Measurements from ENCODE around the gene TTLL1. TPM values are rescaled to one million over a fixed set of nuclear protein-coding genes. Genes with fewer than 3 reads are reported as not detected.

TTLL1 gene
- total RNA-seq (1 to 10 TPM in 1 of 2 donors, under 1 TPM in 1; 0.50 to 2.2 TPM), polyA plus RNA-seq (1 to 10 TPM; 1.1 to 1.2 TPM)

DNA sequence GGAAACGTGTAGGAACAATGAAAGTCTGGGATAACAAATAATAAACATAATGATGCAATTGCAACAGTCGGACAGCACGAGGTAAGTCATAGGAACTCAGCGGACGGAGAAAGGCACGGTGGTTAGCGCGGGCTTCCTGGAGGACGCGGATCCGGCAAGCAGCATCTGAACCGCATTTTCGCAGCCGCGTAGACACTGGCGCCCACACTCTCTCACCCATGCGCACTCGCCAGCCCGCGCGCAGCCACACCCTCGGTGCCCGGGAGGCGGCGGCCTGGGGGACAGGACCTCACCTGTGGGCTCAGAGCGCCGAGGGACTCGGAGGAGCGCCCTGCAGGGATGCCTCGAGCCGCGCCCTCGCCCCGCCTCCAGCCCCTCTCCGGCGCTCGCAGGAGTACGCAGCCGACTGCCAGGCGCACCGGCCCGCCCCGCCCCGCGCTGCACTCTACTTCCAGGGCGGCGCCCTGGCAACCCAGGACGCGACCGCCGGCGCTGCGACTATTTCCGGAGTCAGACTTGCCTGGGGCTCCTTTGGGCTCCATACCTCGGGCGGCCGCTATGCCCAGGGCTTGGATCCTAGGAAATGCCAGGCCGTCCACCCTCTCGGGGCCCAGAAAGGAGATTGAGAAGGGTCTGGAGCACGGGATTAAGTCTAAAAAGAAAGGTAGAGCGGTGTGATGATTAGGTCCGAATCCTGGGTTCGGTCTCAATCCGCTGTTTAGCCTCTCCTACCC, at the start of gene TTLL1:
TTLL1 (minus strand) TSS at position 408 of the 734 bp plus-strand sequence. CDS start 13,805 bp downstream, outside the sequence.
- peak; percentile 80 for DNase-seq (ENCODE audit: low spot score)
- Histone ChIP-seq H3K4me3 (ENCODE audit: low read depth in 1 of 3, low read length in 3 of 3) (peak within 1 kb of the TSS; percentile 64 to 84 (median 76)), H3K9ac (ENCODE audit: low read depth in 1 of 2, low read length in 2 of 2) (peak within 1 kb of the TSS in 1 of 2 donors; percentile 48), H3K9me3 (ENCODE audit: control insufficient read depth in 4 of 4, low read length in 3 of 4) (no peaks in the 10 kb centered on the region), H3K4me1 (ENCODE audit: control insufficient read depth in 4 of 4, insufficient read depth in 4 of 4, low read length in 3 of 4) (peaks cover 0 to 11% (median 6%) of the 10 kb centered on the region in 4 donors), H3K36me3 (ENCODE audit: control insufficient read depth in 4 of 4, insufficient read depth in 3 of 4, low read depth in 1 of 4, low read length in 3 of 4) (no peaks in the 10 kb centered on the region), H3K27ac (ENCODE audit: low read depth in 1 of 2, low read length in 2 of 2) (peak within 1 kb of the TSS in 1 of 2 donors; percentile 45), H3K27me3 (ENCODE audit: control insufficient read depth in 4 of 4, insufficient read depth in 4 of 4, low read length in 3 of 4) (no peaks in the 10 kb centered on the region)
- TF ChIP-seq YY1 (IDR thresholded peaks at IDR 0.05) (no peak), EGR1 (IDR thresholded peaks at IDR 0.05; ENCODE audit: low read depth in 2 of 2) (no peak), TAF1 (conservative IDR thresholded peaks at IDR 0.05) (no peak), RAD21 (IDR thresholded peaks at IDR 0.05) (peak; percentile 20 to 46), GABPA (IDR thresholded peaks at IDR 0.05 in 1 of 2, conservative IDR thresholded peaks at IDR 0.05 in 1 of 2) (peak in 1 of 2 donors; percentile 88)
- TF ChIP-seq, protein P1, sequence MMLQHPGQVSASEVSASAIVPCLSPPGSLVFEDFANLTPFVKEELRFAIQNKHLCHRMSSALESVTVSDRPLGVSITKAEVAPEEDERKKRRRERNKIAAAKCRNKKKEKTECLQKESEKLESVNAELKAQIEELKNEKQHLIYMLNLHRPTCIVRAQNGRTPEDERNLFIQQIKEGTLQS (IDR thresholded peaks at IDR 0.05) = no peak
- WGBS = 5% methylated on average over 64 of the region's 64 CpGs

DNA sequence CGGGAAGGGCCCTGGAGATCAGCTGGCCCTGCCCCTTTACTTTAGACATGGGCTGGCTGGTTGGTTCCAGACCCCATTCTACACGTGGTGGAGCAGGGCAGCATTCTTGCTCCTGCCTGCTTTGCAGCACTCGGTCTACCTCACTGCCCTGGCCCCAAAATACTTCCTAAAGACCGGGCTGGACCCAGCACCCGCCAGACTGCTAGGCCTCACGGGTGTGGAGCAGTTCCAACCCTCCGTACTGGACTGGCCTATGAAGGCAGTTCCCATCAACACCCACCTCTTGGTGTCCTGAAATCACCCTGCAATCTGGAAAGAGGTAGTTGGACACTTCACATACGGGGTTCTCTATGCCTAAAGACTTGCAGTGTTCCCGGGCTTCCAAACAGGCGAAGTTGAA, 47.6 kb upstream of the TTLL1 start:
- H3K36me3 ChIP-seq (ENCODE audit: control insufficient read depth in 4 of 4, insufficient read depth in 3 of 4, low read depth in 1 of 4, low read length in 3 of 4) = peaks cover 3 to 53% (median 9%) of the 10 kb centered on the region in 4 donors
- H3K4me1 ChIP-seq (ENCODE audit: control insufficient read depth in 4 of 4, insufficient read depth in 4 of 4, low read length in 3 of 4) = peaks cover 0 to 2% (median 1%) of the 10 kb centered on the region in 4 donors
- H3K9ac ChIP-seq (ENCODE audit: low read depth in 1 of 2, low read length in 2 of 2) = no peak overlapping the region
- H3K4me3 ChIP-seq (ENCODE audit: low read depth in 1 of 3, low read length in 3 of 3) = no peak overlapping the region
- H3K9me3 ChIP-seq (ENCODE audit: control insufficient read depth in 4 of 4, low read length in 3 of 4) = no peaks in the 10 kb centered on the region
- peak overlapping the region in 1 of 2 donors; percentile 18 for H3K27ac ChIP-seq (ENCODE audit: low read depth in 1 of 2, low read length in 2 of 2)
- no peak for TF ChIP-seq HNF4A (conservative IDR thresholded peaks at IDR 0.05)
- TF ChIP-seq RAD21 (IDR thresholded peaks at IDR 0.05) = no peak
- TF ChIP-seq, protein P2, sequence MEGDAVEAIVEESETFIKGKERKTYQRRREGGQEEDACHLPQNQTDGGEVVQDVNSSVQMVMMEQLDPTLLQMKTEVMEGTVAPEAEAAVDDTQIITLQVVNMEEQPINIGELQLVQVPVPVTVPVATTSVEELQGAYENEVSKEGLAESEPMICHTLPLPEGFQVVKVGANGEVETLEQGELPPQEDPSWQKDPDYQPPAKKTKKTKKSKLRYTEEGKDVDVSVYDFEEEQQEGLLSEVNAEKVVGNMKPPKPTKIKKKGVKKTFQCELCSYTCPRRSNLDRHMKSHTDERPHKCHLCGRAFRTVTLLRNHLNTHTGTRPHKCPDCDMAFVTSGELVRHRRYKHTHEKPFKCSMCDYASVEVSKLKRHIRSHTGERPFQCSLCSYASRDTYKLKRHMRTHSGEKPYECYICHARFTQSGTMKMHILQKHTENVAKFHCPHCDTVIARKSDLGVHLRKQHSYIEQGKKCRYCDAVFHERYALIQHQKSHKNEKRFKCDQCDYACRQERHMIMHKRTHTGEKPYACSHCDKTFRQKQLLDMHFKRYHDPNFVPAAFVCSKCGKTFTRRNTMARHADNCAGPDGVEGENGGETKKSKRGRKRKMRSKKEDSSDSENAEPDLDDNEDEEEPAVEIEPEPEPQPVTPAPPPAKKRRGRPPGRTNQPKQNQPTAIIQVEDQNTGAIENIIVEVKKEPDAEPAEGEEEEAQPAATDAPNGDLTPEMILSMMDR (IDR thresholded peaks at IDR 0.05; ENCODE audit: low read depth, low read length, missing input control) = no peak
- TF ChIP-seq NR2F2 (IDR thresholded peaks at IDR 0.05) = no peak
- no peak for TF ChIP-seq RXRA (IDR thresholded peaks at IDR 0.05)
- TF ChIP-seq YY1 (IDR thresholded peaks at IDR 0.05) = no peak
- TF ChIP-seq, protein P3, sequence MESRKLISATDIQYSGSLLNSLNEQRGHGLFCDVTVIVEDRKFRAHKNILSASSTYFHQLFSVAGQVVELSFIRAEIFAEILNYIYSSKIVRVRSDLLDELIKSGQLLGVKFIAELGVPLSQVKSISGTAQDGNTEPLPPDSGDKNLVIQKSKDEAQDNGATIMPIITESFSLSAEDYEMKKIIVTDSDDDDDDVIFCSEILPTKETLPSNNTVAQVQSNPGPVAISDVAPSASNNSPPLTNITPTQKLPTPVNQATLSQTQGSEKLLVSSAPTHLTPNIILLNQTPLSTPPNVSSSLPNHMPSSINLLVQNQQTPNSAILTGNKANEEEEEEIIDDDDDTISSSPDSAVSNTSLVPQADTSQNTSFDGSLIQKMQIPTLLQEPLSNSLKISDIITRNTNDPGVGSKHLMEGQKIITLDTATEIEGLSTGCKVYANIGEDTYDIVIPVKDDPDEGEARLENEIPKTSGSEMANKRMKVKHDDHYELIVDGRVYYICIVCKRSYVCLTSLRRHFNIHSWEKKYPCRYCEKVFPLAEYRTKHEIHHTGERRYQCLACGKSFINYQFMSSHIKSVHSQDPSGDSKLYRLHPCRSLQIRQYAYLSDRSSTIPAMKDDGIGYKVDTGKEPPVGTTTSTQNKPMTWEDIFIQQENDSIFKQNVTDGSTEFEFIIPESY (IDR thresholded peaks at IDR 0.05) = no peak
- no peak for TF ChIP-seq FOXA2 (IDR thresholded peaks at IDR 0.05)
- no peak for TF ChIP-seq FOXA1 (IDR thresholded peaks at IDR 0.05)
- TF ChIP-seq TAF1 (conservative IDR thresholded peaks at IDR 0.05) = no peak
- TF ChIP-seq GABPA (IDR thresholded peaks at IDR 0.05 in 1 of 2, conservative IDR thresholded peaks at IDR 0.05 in 1 of 2) = no peak
- TF ChIP-seq, protein P1 (IDR thresholded peaks at IDR 0.05) = no peak
- no peak for TF ChIP-seq SP1 (IDR thresholded peaks at IDR 0.05)
- no peak for TF ChIP-seq HNF4G (IDR thresholded peaks at IDR 0.05)
- TF ChIP-seq JUND (IDR thresholded peaks at IDR 0.05) = no peak
- TF ChIP-seq, protein P4, sequence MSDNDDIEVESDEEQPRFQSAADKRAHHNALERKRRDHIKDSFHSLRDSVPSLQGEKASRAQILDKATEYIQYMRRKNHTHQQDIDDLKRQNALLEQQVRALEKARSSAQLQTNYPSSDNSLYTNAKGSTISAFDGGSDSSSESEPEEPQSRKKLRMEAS (IDR thresholded peaks at IDR 0.05) = no peak
- TF ChIP-seq, protein P5, sequence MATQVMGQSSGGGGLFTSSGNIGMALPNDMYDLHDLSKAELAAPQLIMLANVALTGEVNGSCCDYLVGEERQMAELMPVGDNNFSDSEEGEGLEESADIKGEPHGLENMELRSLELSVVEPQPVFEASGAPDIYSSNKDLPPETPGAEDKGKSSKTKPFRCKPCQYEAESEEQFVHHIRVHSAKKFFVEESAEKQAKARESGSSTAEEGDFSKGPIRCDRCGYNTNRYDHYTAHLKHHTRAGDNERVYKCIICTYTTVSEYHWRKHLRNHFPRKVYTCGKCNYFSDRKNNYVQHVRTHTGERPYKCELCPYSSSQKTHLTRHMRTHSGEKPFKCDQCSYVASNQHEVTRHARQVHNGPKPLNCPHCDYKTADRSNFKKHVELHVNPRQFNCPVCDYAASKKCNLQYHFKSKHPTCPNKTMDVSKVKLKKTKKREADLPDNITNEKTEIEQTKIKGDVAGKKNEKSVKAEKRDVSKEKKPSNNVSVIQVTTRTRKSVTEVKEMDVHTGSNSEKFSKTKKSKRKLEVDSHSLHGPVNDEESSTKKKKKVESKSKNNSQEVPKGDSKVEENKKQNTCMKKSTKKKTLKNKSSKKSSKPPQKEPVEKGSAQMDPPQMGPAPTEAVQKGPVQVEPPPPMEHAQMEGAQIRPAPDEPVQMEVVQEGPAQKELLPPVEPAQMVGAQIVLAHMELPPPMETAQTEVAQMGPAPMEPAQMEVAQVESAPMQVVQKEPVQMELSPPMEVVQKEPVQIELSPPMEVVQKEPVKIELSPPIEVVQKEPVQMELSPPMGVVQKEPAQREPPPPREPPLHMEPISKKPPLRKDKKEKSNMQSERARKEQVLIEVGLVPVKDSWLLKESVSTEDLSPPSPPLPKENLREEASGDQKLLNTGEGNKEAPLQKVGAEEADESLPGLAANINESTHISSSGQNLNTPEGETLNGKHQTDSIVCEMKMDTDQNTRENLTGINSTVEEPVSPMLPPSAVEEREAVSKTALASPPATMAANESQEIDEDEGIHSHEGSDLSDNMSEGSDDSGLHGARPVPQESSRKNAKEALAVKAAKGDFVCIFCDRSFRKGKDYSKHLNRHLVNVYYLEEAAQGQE (IDR thresholded peaks at IDR 0.05) = no peak
- no peak for TF ChIP-seq EGR1 (IDR thresholded peaks at IDR 0.05; ENCODE audit: low read depth in 2 of 2)
- 73% methylated on average over 10 of the region's 10 CpGs for WGBS
- DNase-seq (ENCODE audit: low spot score) = no peak
- no peaks in the 10 kb centered on the region for H3K27me3 ChIP-seq (ENCODE audit: control insufficient read depth in 4 of 4, insufficient read depth in 4 of 4, low read length in 3 of 4)

Measured in liver (tissue), 9 donors.